Glutamatergic neuron (in vitro differentiated cells): ENCODE results near the gene FLT3. TPM values are rescaled to one million over a fixed set of nuclear protein-coding genes. Genes with fewer than 3 reads are reported as not detected.

Source experiments
- DNase-seq: peaks from one replicate; pipeline ENCODE4 v3.0.0; 2022
- H3K27ac Mint-ChIP-seq: one replicate; pipeline ENCODE4 v1.8.0; 2020; ENCODE audit warnings: mild to moderate bottlenecking, mixed read lengths, inconsistent platforms; ENCODE audit not compliant: unreplicated experiment
- H3K27me3 Mint-ChIP-seq: one replicate; pipeline ENCODE4 v1.8.0; 2020; ENCODE audit warnings: mild to moderate bottlenecking, moderate library complexity, mixed read lengths, inconsistent platforms; ENCODE audit not compliant: unreplicated experiment
- H3K36me3 Mint-ChIP-seq: one replicate; pipeline ENCODE4 v1.8.0; 2020; ENCODE audit warnings: mild to moderate bottlenecking, mixed read lengths, inconsistent platforms; ENCODE audit not compliant: unreplicated experiment
- H3K4me1 Mint-ChIP-seq: one replicate; pipeline ENCODE4 v1.8.0; 2020; ENCODE audit warnings: mild to moderate bottlenecking, low read depth, mixed read lengths, inconsistent platforms; ENCODE audit not compliant: unreplicated experiment
- H3K4me3 Mint-ChIP-seq: one replicate; pipeline ENCODE4 v1.8.0; 2020; ENCODE audit warnings: mild to moderate bottlenecking, mixed read lengths, inconsistent platforms; ENCODE audit not compliant: unreplicated experiment
- H3K9me3 Mint-ChIP-seq: one replicate; pipeline ENCODE4 v1.8.0; 2020; ENCODE audit warnings: mild to moderate bottlenecking, moderate library complexity, mixed read lengths, inconsistent platforms; ENCODE audit not compliant: unreplicated experiment
- CTCF ChIP-seq: fragments of 200-600 bp; sonication (generic); IDR thresholded peaks from one replicate; pipeline ENCODE4 v1.5.0; 2021; ENCODE audit not compliant: partially characterized antibody, unreplicated experiment
- total RNA-seq: library from RNA; stranded (reverse); fragmentation: NEBNext Ultra II Directional; extraction: Animal tissue kit (Norgen Biotek cat#: 25700); gene quantifications from one replicate; pipeline ENCODE4 v1.2.1, GENCODE V29; 2021; ENCODE audit not compliant: unreplicated experiment

The FLT3 gene
- total RNA-seq, 1 donor from 2014 or later = not detected

- H3K27ac Mint-ChIP-seq = no peak overlapping the region
- peaks cover 23% of the 10 kb centered on the region for H3K9me3 Mint-ChIP-seq
- H3K27me3 Mint-ChIP-seq = peaks cover 47% of the 10 kb centered on the region
- TF ChIP-seq CTCF = no peak
- peaks cover 22% of the 10 kb centered on the region for H3K4me1 Mint-ChIP-seq
- no peak overlapping the region for H3K4me3 Mint-ChIP-seq
- H3K36me3 Mint-ChIP-seq = no peaks in the 10 kb centered on the region
- DNase-seq = no peak
Observed at GRCh38 chr13:27971236-27971645, 129.1 kb downstream of the FLT3 start.

GRCh38 chr13:27970382-27971235, 129.8 kb downstream of the FLT3 start:
- Mint-ChIP-seq H3K27ac (no peak overlapping the region), H3K36me3 (no peaks in the 10 kb centered on the region), H3K4me1 (peaks cover 21% of the 10 kb centered on the region), H3K9me3 (peaks cover 26% of the 10 kb centered on the region), H3K27me3 (peaks cover 46% of the 10 kb centered on the region), H3K4me3 (no peak overlapping the region)
- peak; percentile 25 for DNase-seq
- TF ChIP-seq CTCF = no peak

- TF ChIP-seq CTCF = no peak
- Mint-ChIP-seq H3K4me3 (peak overlapping the region; percentile 35), H3K27ac (no peak overlapping the region), H3K4me1 (peaks cover 19% of the 10 kb centered on the region), H3K36me3 (no peaks in the 10 kb centered on the region), H3K9me3 (peaks cover 27% of the 10 kb centered on the region), H3K27me3 (peaks cover 45% of the 10 kb centered on the region)
- no peak for DNase-seq
Observed at GRCh38 chr13:27969866-27970229, 130.5 kb downstream of the FLT3 start.

- Mint-ChIP-seq H3K27me3 (peaks cover 43% of the 10 kb centered on the region), H3K27ac (no peak within 1 kb of the TSS), H3K9me3 (peaks cover 26% of the 10 kb centered on the region), H3K4me1 (peaks cover 19% of the 10 kb centered on the region), H3K4me3 (peak within 1 kb of the TSS; percentile 35), H3K36me3 (no peaks in the 10 kb centered on the region)
- TF ChIP-seq CTCF = no peak
- DNase-seq = peak; percentile 33
Observed at GRCh38 chr13:27969082-27969865, 131.1 kb downstream of the FLT3 start, which contains the start of gene CDX2. CDX2 (minus strand) TSS chr13:27969315; CDS start chr13:27969006, 309 bp downstream.
